ENCODE results near the gene RANBP17.
A peak's percentile ranks its signal among the peaks of the same experiment; 100 is the strongest.

Gene RANBP17

GRCh38 chr5:171157775-171158174 lies 296.0 kb downstream of the RANBP17 start:
- H3K56ac ChIP-seq (ENCODE audit: low read length) = no peak overlapping the region
- H4K8ac ChIP-seq (ENCODE audit: low read depth, low read length) = no peak overlapping the region
- no CpG with 5 or more reads among the region's 1 CpG for WGBS (ENCODE audit: extremely low coverage, insufficient coverage, low lambda C conversion rate)
- no peak overlapping the region for H3K18ac ChIP-seq (ENCODE audit: low read length)
- no peak overlapping the region for H2BK5ac ChIP-seq (ENCODE audit: low read length)
- no peaks in the 10 kb centered on the region for H3K79me2 ChIP-seq (ENCODE audit: control insufficient read depth, insufficient read depth, low read length)
- H3K4me1 ChIP-seq (ENCODE audit: control insufficient read depth, low read depth, low read length) = no peaks in the 10 kb centered on the region
- H3K79me1 ChIP-seq (ENCODE audit: low read length) = no peaks in the 10 kb centered on the region
- no peak overlapping the region for H2BK15ac ChIP-seq (replicated peaks; ENCODE audit: low read depth)
- H2BK120ac ChIP-seq (ENCODE audit: low read depth, low read length) = no peak overlapping the region
- no peak overlapping the region for H3K4ac ChIP-seq (ENCODE audit: low read depth, low read length)
- no peak overlapping the region for H3K9ac ChIP-seq (ENCODE audit: low read length)
- H3K27me3 ChIP-seq (ENCODE audit: insufficient read depth, low read length, poor library complexity) = no peaks in the 10 kb centered on the region
- H3K4me3 ChIP-seq (ENCODE audit: low read length) = no peak overlapping the region
- no peak overlapping the region for H3K23ac ChIP-seq (ENCODE audit: low read length)
- no peaks in the 10 kb centered on the region for H3K36me3 ChIP-seq (ENCODE audit: control insufficient read depth, insufficient read depth, low read length)
- DNase-seq = no peak
- no peak overlapping the region for H4K5ac ChIP-seq (ENCODE audit: low read length)
- no peak overlapping the region for H3K27ac ChIP-seq (ENCODE audit: low read depth, low read length)
- H3K4me2 ChIP-seq (ENCODE audit: low read length) = no peak overlapping the region
- H2AK5ac ChIP-seq (ENCODE audit: low read length) = no peak overlapping the region

GRCh38 chr5:171158581-171158980 lies 296.8 kb downstream of the RANBP17 start:
- no peak overlapping the region for H2BK120ac ChIP-seq (ENCODE audit: low read depth, low read length)
- H3K4me2 ChIP-seq (ENCODE audit: low read length) = no peak overlapping the region
- H3K27me3 ChIP-seq (ENCODE audit: insufficient read depth, low read length, poor library complexity) = no peaks in the 10 kb centered on the region
- H4K5ac ChIP-seq (ENCODE audit: low read length) = no peak overlapping the region
- no peak overlapping the region for H3K18ac ChIP-seq (ENCODE audit: low read length)
- H4K8ac ChIP-seq (ENCODE audit: low read depth, low read length) = no peak overlapping the region
- no peaks in the 10 kb centered on the region for H3K4me1 ChIP-seq (ENCODE audit: control insufficient read depth, low read depth, low read length)
- DNase-seq = no peak
- H3K27ac ChIP-seq (ENCODE audit: low read depth, low read length) = no peak overlapping the region
- no peak overlapping the region for H2AK5ac ChIP-seq (ENCODE audit: low read length)
- H3K56ac ChIP-seq (ENCODE audit: low read length) = no peak overlapping the region
- H3K79me1 ChIP-seq (ENCODE audit: low read length) = no peaks in the 10 kb centered on the region
- H3K4me3 ChIP-seq (ENCODE audit: low read length) = no peak overlapping the region
- no CpG with 5 or more reads among the region's 1 CpG for WGBS (ENCODE audit: extremely low coverage, insufficient coverage, low lambda C conversion rate)
- no peaks in the 10 kb centered on the region for H3K79me2 ChIP-seq (ENCODE audit: control insufficient read depth, insufficient read depth, low read length)
- no peak overlapping the region for H3K23ac ChIP-seq (ENCODE audit: low read length)
- no peak overlapping the region for H2BK15ac ChIP-seq (replicated peaks; ENCODE audit: low read depth)
- H3K4ac ChIP-seq (ENCODE audit: low read depth, low read length) = no peak overlapping the region
- no peak overlapping the region for H3K9ac ChIP-seq (ENCODE audit: low read length)
- no peaks in the 10 kb centered on the region for H3K36me3 ChIP-seq (ENCODE audit: control insufficient read depth, insufficient read depth, low read length)
- no peak overlapping the region for H2BK5ac ChIP-seq (ENCODE audit: low read length)

- no peak overlapping the region for H4K8ac ChIP-seq (ENCODE audit: low read depth, low read length)
- no peak overlapping the region for H2BK120ac ChIP-seq (ENCODE audit: low read depth, low read length)
- no peak overlapping the region for H2BK15ac ChIP-seq (replicated peaks; ENCODE audit: low read depth)
- no peak overlapping the region for H2AK5ac ChIP-seq (ENCODE audit: low read length)
- no peak overlapping the region for H2BK5ac ChIP-seq (ENCODE audit: low read length)
- no peaks in the 10 kb centered on the region for H3K4me1 ChIP-seq (ENCODE audit: control insufficient read depth, low read depth, low read length)
- no peak overlapping the region for H3K56ac ChIP-seq (ENCODE audit: low read length)
- no peaks in the 10 kb centered on the region for H3K79me1 ChIP-seq (ENCODE audit: low read length)
- no peak overlapping the region for H3K4me3 ChIP-seq (ENCODE audit: low read length)
- no peaks in the 10 kb centered on the region for H3K27me3 ChIP-seq (ENCODE audit: insufficient read depth, low read length, poor library complexity)
- no peaks in the 10 kb centered on the region for H3K79me2 ChIP-seq (ENCODE audit: control insufficient read depth, insufficient read depth, low read length)
- H3K9ac ChIP-seq (ENCODE audit: low read length) = no peak overlapping the region
- no peak overlapping the region for H3K18ac ChIP-seq (ENCODE audit: low read length)
- no peak overlapping the region for H3K4me2 ChIP-seq (ENCODE audit: low read length)
- DNase-seq = peak; percentile 1
- H3K36me3 ChIP-seq (ENCODE audit: control insufficient read depth, insufficient read depth, low read length) = no peaks in the 10 kb centered on the region
- no peak overlapping the region for H3K27ac ChIP-seq (ENCODE audit: low read depth, low read length)
- H4K5ac ChIP-seq (ENCODE audit: low read length) = no peak overlapping the region
- WGBS (ENCODE audit: extremely low coverage, insufficient coverage, low lambda C conversion rate) = no CpG with 5 or more reads among the region's 1 CpG
- H3K23ac ChIP-seq (ENCODE audit: low read length) = no peak overlapping the region
- no peak overlapping the region for H3K4ac ChIP-seq (ENCODE audit: low read depth, low read length)
Measured at GRCh38 chr5:171162165-171162564, 300.3 kb downstream of the RANBP17 start.

- no peak overlapping the region for H2BK120ac ChIP-seq (ENCODE audit: low read depth, low read length)
- no peak overlapping the region for H3K18ac ChIP-seq (ENCODE audit: low read length)
- H3K4me3 ChIP-seq (ENCODE audit: low read length) = no peak overlapping the region
- DNase-seq = peak; percentile 73
- WGBS (ENCODE audit: extremely low coverage, insufficient coverage, low lambda C conversion rate) = no CpG with 5 or more reads among the region's 1 CpG
- no peaks in the 10 kb centered on the region for H3K4me1 ChIP-seq (ENCODE audit: control insufficient read depth, low read depth, low read length)
- H3K79me2 ChIP-seq (ENCODE audit: control insufficient read depth, insufficient read depth, low read length) = no peaks in the 10 kb centered on the region
- no peaks in the 10 kb centered on the region for H3K27me3 ChIP-seq (ENCODE audit: insufficient read depth, low read length, poor library complexity)
- H3K56ac ChIP-seq (ENCODE audit: low read length) = no peak overlapping the region
- no peak overlapping the region for H2BK15ac ChIP-seq (replicated peaks; ENCODE audit: low read depth)
- no peak overlapping the region for H2AK5ac ChIP-seq (ENCODE audit: low read length)
- no peak overlapping the region for H4K8ac ChIP-seq (ENCODE audit: low read depth, low read length)
- no peak overlapping the region for H3K23ac ChIP-seq (ENCODE audit: low read length)
- no peaks in the 10 kb centered on the region for H3K79me1 ChIP-seq (ENCODE audit: low read length)
- H3K9ac ChIP-seq (ENCODE audit: low read length) = no peak overlapping the region
- H3K4ac ChIP-seq (ENCODE audit: low read depth, low read length) = no peak overlapping the region
- no peaks in the 10 kb centered on the region for H3K36me3 ChIP-seq (ENCODE audit: control insufficient read depth, insufficient read depth, low read length)
- no peak overlapping the region for H3K27ac ChIP-seq (ENCODE audit: low read depth, low read length)
- no peak overlapping the region for H4K5ac ChIP-seq (ENCODE audit: low read length)
- H3K4me2 ChIP-seq (ENCODE audit: low read length) = no peak overlapping the region
- H2BK5ac ChIP-seq (ENCODE audit: low read length) = no peak overlapping the region
Measured at GRCh38 chr5:171162596-171162995, 300.8 kb downstream of the RANBP17 start.

GRCh38 chr5:171166766-171167165 lies 304.9 kb downstream of the RANBP17 start:
- DNase-seq = peak; percentile 9
- no peak overlapping the region for H3K56ac ChIP-seq (ENCODE audit: low read length)
- H3K27me3 ChIP-seq (ENCODE audit: insufficient read depth, low read length, poor library complexity) = no peaks in the 10 kb centered on the region
- H3K79me1 ChIP-seq (ENCODE audit: low read length) = no peaks in the 10 kb centered on the region
- no peak overlapping the region for H3K9ac ChIP-seq (ENCODE audit: low read length)
- H3K4me3 ChIP-seq (ENCODE audit: low read length) = no peak overlapping the region
- H3K4ac ChIP-seq (ENCODE audit: low read depth, low read length) = no peak overlapping the region
- H2BK120ac ChIP-seq (ENCODE audit: low read depth, low read length) = no peak overlapping the region
- H3K4me2 ChIP-seq (ENCODE audit: low read length) = no peak overlapping the region
- H2AK5ac ChIP-seq (ENCODE audit: low read length) = no peak overlapping the region
- no peak overlapping the region for H3K18ac ChIP-seq (ENCODE audit: low read length)
- H3K4me1 ChIP-seq (ENCODE audit: control insufficient read depth, low read depth, low read length) = no peaks in the 10 kb centered on the region
- H3K23ac ChIP-seq (ENCODE audit: low read length) = no peak overlapping the region
- no peak overlapping the region for H4K8ac ChIP-seq (ENCODE audit: low read depth, low read length)
- H3K36me3 ChIP-seq (ENCODE audit: control insufficient read depth, insufficient read depth, low read length) = no peaks in the 10 kb centered on the region
- no peaks in the 10 kb centered on the region for H3K79me2 ChIP-seq (ENCODE audit: control insufficient read depth, insufficient read depth, low read length)
- no peak overlapping the region for H2BK5ac ChIP-seq (ENCODE audit: low read length)
- no peak overlapping the region for H3K27ac ChIP-seq (ENCODE audit: low read depth, low read length)
- H4K5ac ChIP-seq (ENCODE audit: low read length) = no peak overlapping the region
- H2BK15ac ChIP-seq (replicated peaks; ENCODE audit: low read depth) = no peak overlapping the region

- H3K27me3 ChIP-seq (ENCODE audit: insufficient read depth, low read length, poor library complexity) = no peaks in the 10 kb centered on the region
- H2AK5ac ChIP-seq (ENCODE audit: low read length) = no peak overlapping the region
- H3K4me3 ChIP-seq (ENCODE audit: low read length) = no peak overlapping the region
- no peak overlapping the region for H3K27ac ChIP-seq (ENCODE audit: low read depth, low read length)
- no peak overlapping the region for H4K5ac ChIP-seq (ENCODE audit: low read length)
- no peak overlapping the region for H4K8ac ChIP-seq (ENCODE audit: low read depth, low read length)
- DNase-seq = no peak
- H3K4me1 ChIP-seq (ENCODE audit: control insufficient read depth, low read depth, low read length) = no peaks in the 10 kb centered on the region
- no peaks in the 10 kb centered on the region for H3K79me2 ChIP-seq (ENCODE audit: control insufficient read depth, insufficient read depth, low read length)
- no peak overlapping the region for H3K56ac ChIP-seq (ENCODE audit: low read length)
- no CpG with 5 or more reads among the region's 4 CpGs for WGBS (ENCODE audit: extremely low coverage, insufficient coverage, low lambda C conversion rate)
- no peak overlapping the region for H3K23ac ChIP-seq (ENCODE audit: low read length)
- no peaks in the 10 kb centered on the region for H3K79me1 ChIP-seq (ENCODE audit: low read length)
- no peak overlapping the region for H3K9ac ChIP-seq (ENCODE audit: low read length)
- H2BK120ac ChIP-seq (ENCODE audit: low read depth, low read length) = no peak overlapping the region
- H3K36me3 ChIP-seq (ENCODE audit: control insufficient read depth, insufficient read depth, low read length) = no peaks in the 10 kb centered on the region
- H3K18ac ChIP-seq (ENCODE audit: low read length) = no peak overlapping the region
- no peak overlapping the region for H3K4me2 ChIP-seq (ENCODE audit: low read length)
- no peak overlapping the region for H2BK15ac ChIP-seq (replicated peaks; ENCODE audit: low read depth)
- H3K4ac ChIP-seq (ENCODE audit: low read depth, low read length) = no peak overlapping the region
- no peak overlapping the region for H2BK5ac ChIP-seq (ENCODE audit: low read length)
Measured at GRCh38 chr5:171168171-171168570, 306.4 kb downstream of the RANBP17 start.
